Measurements from ENCODE around the gene EPHA5. TPM values are rescaled to one million over a fixed set of nuclear protein-coding genes. Genes with fewer than 3 reads are reported as not detected.

The EPHA5 gene
- total and polyA plus RNA-seq, 4 donors: 0.02 to 0.15 (median 0.11) TPM; not detected in 1

DNA sequence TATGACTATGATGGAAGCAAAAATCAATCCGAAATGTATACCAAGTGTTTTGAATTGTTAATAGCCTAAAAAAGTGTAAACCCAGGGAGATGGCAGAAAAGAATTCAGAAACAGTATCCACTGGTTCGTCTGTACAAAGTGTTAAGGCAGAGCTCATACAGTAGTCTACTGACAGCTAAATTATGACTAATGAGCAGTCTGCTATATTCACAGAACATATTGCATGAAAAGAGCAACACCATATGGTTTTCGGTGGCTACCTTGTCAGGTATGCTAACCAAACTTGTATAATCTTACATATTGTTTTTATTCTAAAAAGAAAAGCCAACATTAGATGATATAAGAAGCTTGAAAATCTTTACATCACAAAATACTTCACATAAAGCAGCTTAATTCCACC, 18.5 kb downstream of the EPHA5 start:
- Histone ChIP-seq H3K4me3 (no peak overlapping the region), H3K9me3 (ENCODE audit: control insufficient read depth in 4 of 4, insufficient read depth in 3 of 4, low read length in 3 of 4) (no peaks in the 10 kb centered on the region), H3K27ac (ENCODE audit: low read depth in 1 of 2, low read length in 1 of 2) (no peak overlapping the region), H3K4me1 (ENCODE audit: control insufficient read depth in 5 of 5, insufficient read depth in 5 of 5, low read length in 5 of 5) (no peaks in the 10 kb centered on the region), H3K9ac (ENCODE audit: insufficient read depth in 1 of 2, low read length in 2 of 2) (no peak overlapping the region), H3K36me3 (ENCODE audit: control insufficient read depth in 4 of 4, insufficient read depth in 4 of 4, low read length in 4 of 4) (no peaks in the 10 kb centered on the region), H3K27me3 (ENCODE audit: control insufficient read depth in 3 of 3, insufficient read depth in 3 of 3, low read length in 2 of 3) (no peaks in the 10 kb centered on the region)
- ATAC-seq (ENCODE audit: insufficient read depth, low FRiP score) (no peak), DNase-seq (no peak)
- WGBS, 2 donors: 70 to 72% methylated on average over 3 of the region's 3 CpGs
- TF ChIP-seq, protein P1, sequence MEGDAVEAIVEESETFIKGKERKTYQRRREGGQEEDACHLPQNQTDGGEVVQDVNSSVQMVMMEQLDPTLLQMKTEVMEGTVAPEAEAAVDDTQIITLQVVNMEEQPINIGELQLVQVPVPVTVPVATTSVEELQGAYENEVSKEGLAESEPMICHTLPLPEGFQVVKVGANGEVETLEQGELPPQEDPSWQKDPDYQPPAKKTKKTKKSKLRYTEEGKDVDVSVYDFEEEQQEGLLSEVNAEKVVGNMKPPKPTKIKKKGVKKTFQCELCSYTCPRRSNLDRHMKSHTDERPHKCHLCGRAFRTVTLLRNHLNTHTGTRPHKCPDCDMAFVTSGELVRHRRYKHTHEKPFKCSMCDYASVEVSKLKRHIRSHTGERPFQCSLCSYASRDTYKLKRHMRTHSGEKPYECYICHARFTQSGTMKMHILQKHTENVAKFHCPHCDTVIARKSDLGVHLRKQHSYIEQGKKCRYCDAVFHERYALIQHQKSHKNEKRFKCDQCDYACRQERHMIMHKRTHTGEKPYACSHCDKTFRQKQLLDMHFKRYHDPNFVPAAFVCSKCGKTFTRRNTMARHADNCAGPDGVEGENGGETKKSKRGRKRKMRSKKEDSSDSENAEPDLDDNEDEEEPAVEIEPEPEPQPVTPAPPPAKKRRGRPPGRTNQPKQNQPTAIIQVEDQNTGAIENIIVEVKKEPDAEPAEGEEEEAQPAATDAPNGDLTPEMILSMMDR (IDR thresholded peaks at IDR 0.05; ENCODE audit: control extremely low read depth, extremely low read depth): no peak

DNA sequence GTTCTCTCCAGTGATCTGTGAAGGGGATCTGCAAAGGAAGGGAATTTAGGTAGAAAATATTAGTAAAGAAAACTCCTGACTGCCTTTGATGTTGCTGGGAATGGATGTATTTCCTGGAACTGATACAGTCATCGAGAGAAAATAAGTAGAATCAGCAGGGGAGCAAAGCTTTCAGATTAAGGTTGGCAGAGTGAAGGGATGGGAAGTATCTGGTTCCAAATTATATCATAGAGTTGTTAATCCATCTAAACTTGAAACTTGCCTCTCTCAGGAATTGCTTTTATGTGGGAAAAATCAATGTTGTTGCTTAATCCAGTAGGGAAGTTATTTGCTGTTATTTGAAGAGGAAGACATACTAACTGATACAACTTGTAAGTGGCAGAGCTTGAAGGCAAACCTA, 19.3 kb downstream of the EPHA5 start:
- Histone ChIP-seq H3K27ac (ENCODE audit: low read depth in 1 of 2, low read length in 1 of 2) (no peak overlapping the region), H3K27me3 (ENCODE audit: control insufficient read depth in 3 of 3, insufficient read depth in 3 of 3, low read length in 2 of 3) (no peaks in the 10 kb centered on the region), H3K9ac (ENCODE audit: insufficient read depth in 1 of 2, low read length in 2 of 2) (no peak overlapping the region), H3K9me3 (ENCODE audit: control insufficient read depth in 4 of 4, insufficient read depth in 3 of 4, low read length in 3 of 4) (no peaks in the 10 kb centered on the region), H3K36me3 (ENCODE audit: control insufficient read depth in 4 of 4, insufficient read depth in 4 of 4, low read length in 4 of 4) (no peaks in the 10 kb centered on the region), H3K4me3 (no peak overlapping the region), H3K4me1 (ENCODE audit: control insufficient read depth in 5 of 5, insufficient read depth in 5 of 5, low read length in 5 of 5) (no peaks in the 10 kb centered on the region)
- DNase-seq (no peak), ATAC-seq (ENCODE audit: insufficient read depth, low FRiP score) (no peak)
- WGBS, 2 donors: 57 to 73% methylated on average over 1 of the region's 1 CpG
- TF ChIP-seq, protein P1 (IDR thresholded peaks at IDR 0.05; ENCODE audit: control extremely low read depth, extremely low read depth): no peak

DNA sequence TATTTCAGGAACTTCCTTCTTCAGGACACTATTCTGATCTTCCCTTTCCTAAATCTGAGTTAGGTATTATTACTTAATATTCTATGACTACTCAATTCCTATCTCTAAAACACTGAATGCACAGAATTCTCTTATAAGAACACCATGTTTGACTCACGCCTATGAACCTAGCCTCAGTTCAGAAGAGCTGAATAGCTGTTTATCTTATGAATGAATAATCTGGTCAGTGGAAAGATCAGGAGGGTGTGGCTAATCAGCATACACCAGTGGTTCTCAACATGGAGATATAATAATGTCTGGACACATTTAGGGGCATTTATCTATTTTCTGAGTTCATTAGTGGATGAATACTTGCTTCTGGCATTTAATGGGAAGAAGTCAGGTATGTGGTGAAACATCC, 24.2 kb downstream of the EPHA5 start:
- 84% methylated on average over 1 of the region's 1 CpG for WGBS, 2 donors

DNA sequence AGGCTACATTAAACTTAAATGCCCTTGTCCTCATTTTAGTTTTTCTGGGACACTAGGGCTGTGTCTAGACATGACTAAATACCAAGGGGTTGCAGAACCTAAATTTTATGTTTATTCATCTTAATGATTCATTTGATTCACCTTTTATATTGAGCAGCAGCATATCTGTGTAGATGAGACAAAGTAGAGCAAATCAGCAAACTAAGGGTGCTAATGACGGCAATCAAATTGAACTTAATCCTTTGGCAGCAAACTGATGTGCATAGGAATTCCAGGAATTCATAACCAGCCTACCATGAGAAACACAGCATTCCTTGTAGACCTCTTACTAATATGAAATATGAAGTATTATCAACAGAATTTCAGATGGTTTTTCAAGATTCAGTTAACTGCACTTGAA, 25.1 kb downstream of the EPHA5 start:
- Histone ChIP-seq H3K4me3 (no peak overlapping the region), H3K9me3 (ENCODE audit: control insufficient read depth in 4 of 4, insufficient read depth in 3 of 4, low read length in 3 of 4) (no peaks in the 10 kb centered on the region), H3K9ac (ENCODE audit: insufficient read depth in 1 of 2, low read length in 2 of 2) (no peak overlapping the region), H3K27ac (ENCODE audit: low read depth in 1 of 2, low read length in 1 of 2) (no peak overlapping the region), H3K4me1 (ENCODE audit: control insufficient read depth in 5 of 5, insufficient read depth in 5 of 5, low read length in 5 of 5) (no peaks in the 10 kb centered on the region), H3K27me3 (ENCODE audit: control insufficient read depth in 3 of 3, insufficient read depth in 3 of 3, low read length in 2 of 3) (no peaks in the 10 kb centered on the region), H3K36me3 (ENCODE audit: control insufficient read depth in 4 of 4, insufficient read depth in 4 of 4, low read length in 4 of 4) (no peaks in the 10 kb centered on the region)
- 66% methylated on average over 1 of the region's 1 CpG for WGBS, 2 donors
- DNase-seq: no peak
- no peak for ATAC-seq (ENCODE audit: insufficient read depth, low FRiP score)
- TF ChIP-seq, protein P1 (IDR thresholded peaks at IDR 0.05; ENCODE audit: control extremely low read depth, extremely low read depth): no peak

More for the DNA sequence above, 24.2 kb downstream of the EPHA5 start:
- H3K4me3 ChIP-seq: no peak overlapping the region
- no peak overlapping the region for H3K9ac ChIP-seq (ENCODE audit: insufficient read depth in 1 of 2, low read length in 2 of 2)
- DNase-seq: no peak
- H3K9me3 ChIP-seq (ENCODE audit: control insufficient read depth in 4 of 4, insufficient read depth in 3 of 4, low read length in 3 of 4): no peaks in the 10 kb centered on the region
- no peaks in the 10 kb centered on the region for H3K4me1 ChIP-seq (ENCODE audit: control insufficient read depth in 5 of 5, insufficient read depth in 5 of 5, low read length in 5 of 5)
- TF ChIP-seq, protein P1 (IDR thresholded peaks at IDR 0.05; ENCODE audit: control extremely low read depth, extremely low read depth): no peak
- H3K27ac ChIP-seq (ENCODE audit: low read depth in 1 of 2, low read length in 1 of 2): no peak overlapping the region
- ATAC-seq (ENCODE audit: insufficient read depth, low FRiP score): no peak
- H3K27me3 ChIP-seq (ENCODE audit: control insufficient read depth in 3 of 3, insufficient read depth in 3 of 3, low read length in 2 of 3): no peaks in the 10 kb centered on the region
- H3K36me3 ChIP-seq (ENCODE audit: control insufficient read depth in 4 of 4, insufficient read depth in 4 of 4, low read length in 4 of 4): no peaks in the 10 kb centered on the region
